HEK293T (cell line): ENCODE results near the gene CAMK2A.

Experiments used
- ELF4 ChIP-seq: fragments of 450-650 bp; IDR thresholded peaks from 2 replicates; pipeline ENCODE4 v1.6.1; 2017; ENCODE audit warnings: antibody characterized with exemption
- FOXA1 ChIP-seq: fragments of 450-650 bp; IDR thresholded peaks from 2 replicates; pipeline ENCODE4 v1.6.1; 2016; ENCODE audit warnings: mild to moderate bottlenecking
- FOXK2 ChIP-seq: fragments of 450-650 bp; IDR thresholded peaks from 2 replicates; pipeline ENCODE4 v1.6.1; 2016; ENCODE audit warnings: mild to moderate bottlenecking
- FOXM1 ChIP-seq: fragments of 450-650 bp; IDR thresholded peaks from 2 replicates; pipeline ENCODE4 v1.6.1; 2017; ENCODE audit warnings: mild to moderate bottlenecking, borderline replicate concordance
- LEF1 ChIP-seq: fragments of 450-650 bp; IDR thresholded peaks from 2 replicates; pipeline ENCODE4 v1.6.1; 2017; ENCODE audit warnings: mild to moderate bottlenecking, borderline replicate concordance
- NFRKB ChIP-seq: fragments of 450-650 bp; IDR thresholded peaks from 2 replicates; pipeline ENCODE4 v1.6.1; 2016; ENCODE audit warnings: mild to moderate bottlenecking, moderate library complexity
- PKNOX1 ChIP-seq: fragments of 450-650 bp; IDR thresholded peaks from 2 replicates; pipeline ENCODE4 v1.6.1; 2016
- SP1 ChIP-seq: fragments of 450-650 bp; IDR thresholded peaks from 2 replicates; pipeline ENCODE4 v1.6.1; 2017
- SUZ12 ChIP-seq: fragments of 450-650 bp; IDR thresholded peaks from 2 replicates; pipeline ENCODE4 v1.6.1; 2016; ENCODE audit warnings: mild to moderate bottlenecking
- ZNF384 ChIP-seq: fragments of 450-650 bp; IDR thresholded peaks from 2 replicates; pipeline ENCODE4 v1.6.1; 2016

DNA sequence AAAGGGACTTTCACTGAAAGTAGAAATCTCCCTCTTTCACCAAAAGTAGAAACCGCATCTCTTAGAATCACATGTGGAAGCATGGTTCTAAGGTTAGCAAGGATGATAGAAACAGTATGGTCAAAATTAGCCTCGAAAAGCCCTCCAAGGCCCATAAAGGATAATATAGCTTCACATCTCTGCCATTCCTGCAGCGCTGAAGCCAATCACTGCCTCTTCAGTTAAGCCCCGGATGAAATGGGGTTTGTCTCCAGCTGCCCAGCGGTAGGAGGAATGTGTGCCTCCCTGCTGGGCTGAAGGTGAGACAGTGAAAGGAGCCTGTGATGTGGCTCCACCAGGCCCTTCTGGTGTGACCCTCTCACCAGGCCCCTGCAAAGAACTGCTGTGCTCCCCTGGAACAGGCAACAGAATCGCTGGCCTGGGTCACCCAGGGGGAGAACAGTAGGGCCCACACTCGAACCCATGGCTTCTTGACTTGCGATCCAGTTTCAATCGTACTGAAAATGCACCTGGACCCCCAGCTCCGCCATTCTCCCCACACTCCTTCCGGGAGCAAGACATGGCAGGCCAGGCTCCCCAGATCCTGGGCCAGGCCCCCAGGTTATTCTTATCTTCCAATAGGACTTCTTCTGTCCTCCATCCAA is 47.2 kb downstream of the CAMK2A start:
- TF ChIP-seq ELF4, result no peak
- TF ChIP-seq FOXA1, result no peak
- no peak for TF ChIP-seq FOXK2
- TF ChIP-seq ZNF384, result no peak
- no peak for TF ChIP-seq SUZ12
- TF ChIP-seq FOXM1, result no peak
- no peak for TF ChIP-seq NFRKB
- no peak for TF ChIP-seq SP1
- TF ChIP-seq PKNOX1, result no peak
- no peak for TF ChIP-seq LEF1
